Activated naive CD8-positive, alpha-beta T cell treated with anti-CD3 and anti-CD28 coated beads, Interleukin-2, amount 50 U/mL, for 24 hours (primary cell): Measurements from ENCODE around the gene ANO7.

ENCODE experiments used
- ATAC-seq: fragments of 150-1000 bp; cut with Tn5 transposase; one replicate; pipeline ENCODE4 v1.10.0; 2021
- DNase-seq: peaks from one replicate; pipeline ENCODE4 v3.0.0; 2021
- H3K27ac Mint-ChIP-seq: one replicate; pipeline ENCODE4 v1.8.0; 2021; ENCODE audit warnings: mild to moderate bottlenecking, mixed read lengths
- H3K27me3 Mint-ChIP-seq: one replicate; pipeline ENCODE4 v1.8.0; 2021; ENCODE audit warnings: mixed read lengths
- H3K36me3 Mint-ChIP-seq: one replicate; pipeline ENCODE4 v1.8.0; 2021; ENCODE audit warnings: low read depth, mixed read lengths
- H3K4me1 Mint-ChIP-seq: one replicate; pipeline ENCODE4 v1.8.0; 2021; ENCODE audit warnings: mixed read lengths
- H3K4me3 Mint-ChIP-seq: one replicate; pipeline ENCODE4 v1.8.0; 2021; ENCODE audit warnings: mild to moderate bottlenecking, moderate library complexity, mixed read lengths
- H3K9me3 Mint-ChIP-seq: one replicate; pipeline ENCODE4 v1.8.0; 2021; ENCODE audit warnings: mixed read lengths

ANO7 gene

GRCh38 chr2:241248289-241248688 lies 59.8 kb downstream of the ANO7 start:
- H3K36me3 Mint-ChIP-seq: peaks cover 72% of the 10 kb centered on the region
- DNase-seq: no peak

DNA sequence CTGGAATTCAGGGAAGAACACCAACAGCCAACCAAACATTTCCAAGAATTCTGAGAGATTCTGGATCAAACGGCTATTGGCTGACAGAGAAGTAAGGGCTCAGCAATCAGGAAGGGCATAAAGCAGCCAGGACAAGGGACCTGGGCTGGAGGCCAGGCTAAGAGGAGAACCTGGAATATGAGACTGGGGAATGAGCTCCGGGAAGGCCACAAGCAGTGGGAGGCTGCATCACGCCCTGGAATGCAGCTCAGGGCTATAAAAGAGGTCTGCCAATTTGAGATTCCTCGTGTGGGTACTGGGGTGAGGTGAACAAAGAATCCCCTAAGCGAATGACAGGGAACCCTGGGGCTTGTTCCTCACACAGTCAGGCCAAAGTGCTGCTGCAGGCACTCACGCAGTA lies 60.4 kb downstream of the ANO7 start:
- DNase-seq (no peak), ATAC-seq (no peak)
- H3K36me3 Mint-ChIP-seq: peaks cover 73% of the 10 kb centered on the region
- no peak overlapping the region for H3K4me3 Mint-ChIP-seq
- H3K27me3 Mint-ChIP-seq: no peaks in the 10 kb centered on the region
- H3K4me1 Mint-ChIP-seq: no peaks in the 10 kb centered on the region
- H3K27ac Mint-ChIP-seq: no peak overlapping the region
- H3K9me3 Mint-ChIP-seq: no peaks in the 10 kb centered on the region

More at GRCh38 chr2:241248289-241248688, 59.8 kb downstream of the ANO7 start:
- Mint-ChIP-seq H3K4me3 (no peak overlapping the region), H3K4me1 (no peaks in the 10 kb centered on the region), H3K9me3 (no peaks in the 10 kb centered on the region), H3K27me3 (no peaks in the 10 kb centered on the region), H3K27ac (no peak overlapping the region)
- no peak for ATAC-seq

- no peaks in the 10 kb centered on the region for H3K4me1 Mint-ChIP-seq
- no peaks in the 10 kb centered on the region for H3K9me3 Mint-ChIP-seq
- ATAC-seq (no peak), DNase-seq (no peak)
- H3K27ac Mint-ChIP-seq: no peak overlapping the region
- H3K27me3 Mint-ChIP-seq: no peaks in the 10 kb centered on the region
- H3K36me3 Mint-ChIP-seq: peaks cover 68% of the 10 kb centered on the region
- H3K4me3 Mint-ChIP-seq: no peak overlapping the region
Observed at GRCh38 chr2:241249654-241250053, 61.2 kb downstream of the ANO7 start.

DNA sequence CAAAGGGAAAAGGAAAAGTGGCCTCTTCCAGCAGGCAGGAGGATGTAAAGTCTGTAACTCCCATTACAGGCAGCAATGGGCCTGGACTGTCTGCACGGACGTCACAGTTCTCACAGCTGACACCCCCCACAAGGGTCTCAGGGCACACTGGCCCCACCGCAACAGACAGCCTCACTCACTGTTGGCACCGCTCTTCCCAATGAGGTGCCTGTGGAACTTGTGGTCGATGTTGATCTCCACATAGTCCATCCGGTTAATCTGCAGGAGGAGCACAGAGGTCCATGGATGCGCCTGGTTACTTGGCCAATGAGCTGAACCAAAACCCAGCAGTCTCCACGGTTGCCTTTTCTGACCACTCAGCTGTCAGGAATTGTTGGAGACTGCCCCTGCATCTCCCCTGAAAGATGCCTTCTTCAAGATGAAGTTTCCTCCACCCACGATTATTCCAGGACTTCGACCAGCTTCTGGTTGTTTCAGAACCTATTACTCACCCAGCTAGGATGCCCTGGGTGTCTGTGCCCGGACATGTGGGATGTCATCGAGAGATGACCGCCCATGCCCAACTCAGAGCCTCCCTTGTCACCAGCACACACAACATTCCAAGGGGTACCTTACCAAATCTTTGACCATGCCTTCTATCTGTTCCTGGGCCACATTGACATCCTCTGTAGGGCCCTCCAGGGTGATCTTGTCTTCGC lies 64.5 kb downstream of the ANO7 start:
- no peak overlapping the region for H3K4me3 Mint-ChIP-seq
- DNase-seq: no peak
- H3K27me3 Mint-ChIP-seq: no peaks in the 10 kb centered on the region
- no peaks in the 10 kb centered on the region for H3K4me1 Mint-ChIP-seq
- H3K27ac Mint-ChIP-seq: no peak overlapping the region
- no peak for ATAC-seq
- H3K9me3 Mint-ChIP-seq: no peaks in the 10 kb centered on the region
- H3K36me3 Mint-ChIP-seq: peaks cover 67% of the 10 kb centered on the region

GRCh38 chr2:241254904-241255351 lies 66.5 kb downstream of the ANO7 start:
- no peak for ATAC-seq
- no peak for DNase-seq
- Mint-ChIP-seq H3K9me3 (no peaks in the 10 kb centered on the region), H3K27me3 (no peaks in the 10 kb centered on the region), H3K36me3 (peaks cover 58% of the 10 kb centered on the region), H3K4me1 (no peaks in the 10 kb centered on the region), H3K4me3 (no peak overlapping the region), H3K27ac (no peak overlapping the region)

- H3K27ac Mint-ChIP-seq: no peak overlapping the region
- no peaks in the 10 kb centered on the region for H3K4me1 Mint-ChIP-seq
- peaks cover 58% of the 10 kb centered on the region for H3K36me3 Mint-ChIP-seq
- no peaks in the 10 kb centered on the region for H3K9me3 Mint-ChIP-seq
- ATAC-seq (no peak), DNase-seq (no peak)
- H3K4me3 Mint-ChIP-seq: no peak overlapping the region
- no peaks in the 10 kb centered on the region for H3K27me3 Mint-ChIP-seq
Observed at GRCh38 chr2:241255542-241256167, 67.2 kb downstream of the ANO7 start.

DNA sequence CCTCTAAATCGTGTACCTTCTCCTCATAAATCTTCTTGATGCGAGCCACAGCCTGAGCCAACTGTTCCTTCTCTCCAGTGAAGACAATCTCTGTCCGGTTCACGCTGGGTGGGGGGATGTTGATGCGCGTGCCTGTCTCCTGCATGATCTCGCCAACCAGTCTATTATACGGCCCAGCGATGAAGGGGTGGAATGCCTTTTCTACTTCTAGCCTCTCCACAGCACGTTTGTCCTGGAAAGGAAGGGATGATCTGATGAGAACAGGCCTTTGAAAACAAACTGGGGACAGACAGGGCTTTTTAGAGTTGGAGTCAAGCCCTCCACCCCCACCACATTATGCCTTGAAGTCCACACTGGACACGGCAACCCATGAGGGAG lies 67.7 kb downstream of the ANO7 start:
- DNase-seq (no peak), ATAC-seq (no peak)
- Mint-ChIP-seq H3K9me3 (no peaks in the 10 kb centered on the region), H3K27me3 (no peaks in the 10 kb centered on the region), H3K4me3 (no peak overlapping the region), H3K36me3 (peaks cover 61% of the 10 kb centered on the region), H3K27ac (no peak overlapping the region), H3K4me1 (no peaks in the 10 kb centered on the region)

- Mint-ChIP-seq H3K4me3 (no peak overlapping the region), H3K27ac (no peak overlapping the region), H3K27me3 (no peaks in the 10 kb centered on the region), H3K36me3 (peaks cover 64% of the 10 kb centered on the region), H3K9me3 (no peaks in the 10 kb centered on the region), H3K4me1 (no peaks in the 10 kb centered on the region)
- ATAC-seq (no peak), DNase-seq (no peak)
Observed at GRCh38 chr2:241257419-241258032, 69.0 kb downstream of the ANO7 start.

DNA sequence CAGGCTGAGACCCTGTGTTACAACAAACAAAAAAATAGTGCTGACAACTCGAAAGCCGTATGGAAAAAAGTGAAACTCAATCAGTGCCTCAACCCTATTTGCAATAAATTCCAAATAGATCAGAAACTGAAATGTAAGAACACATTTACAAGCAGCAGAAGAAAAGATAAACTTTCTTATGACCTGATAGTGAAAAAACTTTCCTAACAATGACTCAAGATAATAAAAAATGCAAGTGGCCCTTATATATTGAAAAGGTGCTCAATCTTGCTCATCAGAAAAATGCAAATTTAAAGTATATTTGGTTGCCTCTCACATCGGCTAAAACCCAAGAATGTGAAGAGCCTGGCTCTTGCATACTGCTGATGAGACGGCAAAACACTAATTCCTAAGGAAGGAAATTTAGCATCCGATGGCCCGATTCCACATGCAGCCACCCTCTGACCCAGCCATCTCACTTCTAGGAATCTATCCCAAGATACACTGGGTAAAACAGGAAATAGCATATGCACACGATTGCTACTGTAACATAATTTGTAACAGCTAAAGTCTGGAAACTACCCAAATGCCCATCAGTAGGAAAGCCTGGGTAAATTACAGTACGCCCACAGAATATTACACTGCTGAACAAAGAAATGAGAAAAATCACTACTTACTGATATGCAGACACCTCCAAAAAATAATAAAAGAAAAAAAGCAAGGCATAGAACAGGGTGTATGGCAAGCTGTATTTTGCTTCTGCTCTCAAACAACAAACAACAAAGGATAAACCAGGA lies 70.2 kb downstream of the ANO7 start:
- H3K36me3 Mint-ChIP-seq: peaks cover 65% of the 10 kb centered on the region
- H3K27me3 Mint-ChIP-seq: no peaks in the 10 kb centered on the region
- no peaks in the 10 kb centered on the region for H3K4me1 Mint-ChIP-seq
- H3K4me3 Mint-ChIP-seq: no peak overlapping the region
- ATAC-seq (no peak), DNase-seq (no peak)
- no peak overlapping the region for H3K27ac Mint-ChIP-seq
- H3K9me3 Mint-ChIP-seq: no peaks in the 10 kb centered on the region

- H3K4me1 Mint-ChIP-seq: no peaks in the 10 kb centered on the region
- no peaks in the 10 kb centered on the region for H3K9me3 Mint-ChIP-seq
- H3K4me3 Mint-ChIP-seq: no peak overlapping the region
- ATAC-seq (no peak), DNase-seq (no peak)
- H3K27ac Mint-ChIP-seq: no peak overlapping the region
- H3K36me3 Mint-ChIP-seq: peaks cover 62% of the 10 kb centered on the region
- no peaks in the 10 kb centered on the region for H3K27me3 Mint-ChIP-seq
Observed at GRCh38 chr2:241260911-241261310, 72.4 kb downstream of the ANO7 start.

DNA sequence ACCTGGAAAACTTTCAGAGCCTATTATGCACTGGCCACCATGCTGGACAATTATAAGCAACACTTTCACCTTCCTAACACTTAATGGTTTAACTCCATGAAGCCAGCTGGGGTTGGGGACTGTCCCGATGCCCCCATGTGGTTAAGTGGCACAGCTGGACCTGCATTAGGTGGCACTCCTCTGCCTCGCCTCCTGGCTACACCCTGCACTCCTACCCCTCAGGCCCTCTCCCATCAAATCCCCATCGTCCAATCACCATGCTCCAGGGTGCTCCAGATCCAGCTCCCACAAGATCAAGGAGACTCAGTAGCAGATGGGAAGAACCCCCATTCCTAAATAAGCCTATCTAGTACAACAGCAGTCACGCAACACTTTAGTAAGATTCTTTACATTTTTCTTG lies 73.2 kb downstream of the ANO7 start:
- peaks cover 61% of the 10 kb centered on the region for H3K36me3 Mint-ChIP-seq
- ATAC-seq: no peak
- H3K27me3 Mint-ChIP-seq: no peaks in the 10 kb centered on the region
- no peak overlapping the region for H3K4me3 Mint-ChIP-seq
- no peaks in the 10 kb centered on the region for H3K4me1 Mint-ChIP-seq
- no peaks in the 10 kb centered on the region for H3K9me3 Mint-ChIP-seq
- H3K27ac Mint-ChIP-seq: no peak overlapping the region
- DNase-seq: no peak

- peak overlapping the region; percentile 24 for H3K27ac Mint-ChIP-seq
- H3K4me3 Mint-ChIP-seq: no peak overlapping the region
- DNase-seq (no peak), ATAC-seq (no peak)
- no peaks in the 10 kb centered on the region for H3K9me3 Mint-ChIP-seq
- peaks cover 61% of the 10 kb centered on the region for H3K36me3 Mint-ChIP-seq
- no peaks in the 10 kb centered on the region for H3K27me3 Mint-ChIP-seq
- no peaks in the 10 kb centered on the region for H3K4me1 Mint-ChIP-seq
Observed at GRCh38 chr2:241263061-241263460, 74.6 kb downstream of the ANO7 start.

DNA sequence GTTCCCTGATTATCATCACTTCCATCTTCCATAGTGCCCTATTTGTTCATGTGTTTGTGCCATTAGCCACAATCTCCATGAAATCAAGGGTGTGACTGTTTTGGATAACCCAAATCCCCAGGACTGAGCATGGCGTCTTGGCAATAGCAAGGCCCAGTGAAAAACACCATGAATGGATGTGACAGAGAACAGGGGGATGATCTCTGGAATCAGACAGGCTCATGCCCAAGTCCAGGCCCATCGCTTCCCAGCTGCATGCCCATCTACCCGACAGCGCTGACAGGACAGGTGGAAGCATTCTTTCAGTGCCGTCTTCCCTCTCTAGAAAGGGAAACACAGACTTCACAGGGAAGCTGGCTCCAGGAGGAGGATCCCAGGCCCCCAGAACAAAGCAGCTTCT lies 77.0 kb downstream of the ANO7 start:
- Mint-ChIP-seq H3K36me3 (peaks cover 56% of the 10 kb centered on the region), H3K27me3 (no peaks in the 10 kb centered on the region), H3K9me3 (no peaks in the 10 kb centered on the region), H3K27ac (no peak overlapping the region), H3K4me3 (no peak overlapping the region), H3K4me1 (peaks cover 14% of the 10 kb centered on the region)
- DNase-seq: no peak
- no peak for ATAC-seq

DNA sequence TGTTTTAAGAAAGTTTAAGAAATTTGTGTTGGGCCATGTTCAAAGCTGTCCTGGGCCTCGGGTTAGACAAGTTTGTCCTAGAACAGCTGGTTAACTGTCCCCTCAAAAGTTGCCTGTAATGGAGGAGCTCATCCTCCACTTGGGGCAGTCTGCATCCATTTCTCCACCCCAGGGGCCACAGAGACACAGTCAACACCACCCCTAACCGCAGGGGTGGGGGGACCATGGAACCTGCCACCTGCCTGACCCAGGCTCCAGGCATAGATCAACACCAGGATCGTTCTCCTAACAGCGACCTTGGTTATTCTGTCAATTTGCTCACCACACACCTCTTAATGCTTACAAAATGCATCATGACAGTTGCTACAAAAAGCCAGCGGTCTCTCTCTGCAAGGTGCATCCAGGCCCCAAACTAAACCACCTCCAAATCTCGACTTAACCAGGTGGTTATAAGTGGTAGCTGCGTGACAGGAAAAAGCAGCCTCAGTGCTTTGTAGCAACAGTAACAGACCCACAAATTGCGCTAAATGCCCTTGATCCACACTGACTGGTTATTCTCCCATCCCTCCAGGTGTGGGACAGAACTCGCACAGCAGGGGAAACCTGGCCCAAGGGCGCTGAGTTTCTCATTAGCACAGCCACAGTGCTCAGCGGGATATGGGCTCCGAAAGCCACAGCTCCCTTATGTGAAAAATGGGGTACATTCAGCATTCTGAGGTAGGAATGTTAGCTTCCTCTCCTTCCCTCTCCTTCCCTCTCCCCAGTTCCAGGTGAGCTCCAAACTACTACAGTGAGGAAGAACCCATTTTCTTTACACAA lies 79.0 kb downstream of the ANO7 start:
- ATAC-seq: no peak
- H3K9me3 Mint-ChIP-seq: no peaks in the 10 kb centered on the region
- peak overlapping the region; percentile 35 for H3K27ac Mint-ChIP-seq
- peaks cover 26% of the 10 kb centered on the region for H3K4me1 Mint-ChIP-seq
- H3K4me3 Mint-ChIP-seq: no peak overlapping the region
- no peak for DNase-seq
- H3K36me3 Mint-ChIP-seq: peaks cover 41% of the 10 kb centered on the region
- no peaks in the 10 kb centered on the region for H3K27me3 Mint-ChIP-seq
